OCI-LY7 (cell line): Measurements from ENCODE around the gene IFNL2.

Experiments
- EZH2phosphoT487 ChIP-seq: fragments of 200-600 bp; sonication (generic); IDR thresholded peaks from 2 replicates; pipeline ENCODE4 v1.6.1; 2018; ENCODE audit warnings: low read depth, borderline replicate concordance, mild to moderate bottlenecking, mixed run types, antibody characterized with exemption, low read length, moderate library complexity, mixed read lengths
- TF ChIP-seq, protein P1 (sequence below): fragments of 200-600 bp; sonication (generic); conservative IDR thresholded peaks from 2 replicates; pipeline ENCODE4 v1.5.1; 2014; ENCODE audit warnings: mild to moderate bottlenecking, antibody characterized with exemption, low read length, moderate library complexity, mixed read lengths

DNA sequence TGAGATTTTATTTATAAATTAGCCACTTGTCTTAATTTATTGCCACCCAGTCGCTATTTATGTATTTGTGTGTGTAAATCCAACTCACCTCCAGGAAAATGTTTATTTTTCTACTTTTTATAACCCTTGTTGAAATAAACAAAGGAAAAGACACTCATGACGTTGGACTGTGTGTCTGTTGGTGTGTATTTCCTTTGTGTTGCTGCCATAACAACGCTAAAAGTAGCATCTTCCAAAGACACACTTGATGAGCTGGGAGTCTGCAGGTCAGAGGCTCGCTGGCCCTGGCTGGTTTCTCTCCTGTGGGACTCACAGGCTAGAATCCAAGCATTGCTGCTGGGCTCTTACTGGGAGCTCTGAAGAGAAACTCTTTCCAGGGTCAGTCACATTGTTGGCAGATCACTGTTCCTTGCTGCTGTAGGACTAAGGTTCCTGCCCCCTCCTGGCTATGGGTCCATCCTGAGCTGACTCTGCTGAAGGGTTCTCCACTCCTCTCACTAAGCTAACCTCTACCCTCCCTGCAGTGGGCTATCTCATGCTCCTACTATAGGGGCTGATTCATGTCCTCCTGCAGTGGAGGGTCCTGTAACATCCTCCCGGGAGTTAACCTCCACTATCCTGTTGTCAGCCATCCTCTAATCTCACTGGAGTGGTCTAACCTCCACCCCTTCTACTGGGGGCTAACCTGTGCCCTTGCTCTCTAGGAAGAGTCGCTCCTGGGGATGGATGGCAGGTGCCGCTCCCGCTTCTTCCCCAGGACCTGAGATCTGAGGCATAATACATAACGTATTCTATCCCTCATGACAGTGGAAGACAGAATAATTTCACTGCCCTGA is 2.1 kb downstream of the IFNL2 start:
- TF ChIP-seq, protein P1, sequence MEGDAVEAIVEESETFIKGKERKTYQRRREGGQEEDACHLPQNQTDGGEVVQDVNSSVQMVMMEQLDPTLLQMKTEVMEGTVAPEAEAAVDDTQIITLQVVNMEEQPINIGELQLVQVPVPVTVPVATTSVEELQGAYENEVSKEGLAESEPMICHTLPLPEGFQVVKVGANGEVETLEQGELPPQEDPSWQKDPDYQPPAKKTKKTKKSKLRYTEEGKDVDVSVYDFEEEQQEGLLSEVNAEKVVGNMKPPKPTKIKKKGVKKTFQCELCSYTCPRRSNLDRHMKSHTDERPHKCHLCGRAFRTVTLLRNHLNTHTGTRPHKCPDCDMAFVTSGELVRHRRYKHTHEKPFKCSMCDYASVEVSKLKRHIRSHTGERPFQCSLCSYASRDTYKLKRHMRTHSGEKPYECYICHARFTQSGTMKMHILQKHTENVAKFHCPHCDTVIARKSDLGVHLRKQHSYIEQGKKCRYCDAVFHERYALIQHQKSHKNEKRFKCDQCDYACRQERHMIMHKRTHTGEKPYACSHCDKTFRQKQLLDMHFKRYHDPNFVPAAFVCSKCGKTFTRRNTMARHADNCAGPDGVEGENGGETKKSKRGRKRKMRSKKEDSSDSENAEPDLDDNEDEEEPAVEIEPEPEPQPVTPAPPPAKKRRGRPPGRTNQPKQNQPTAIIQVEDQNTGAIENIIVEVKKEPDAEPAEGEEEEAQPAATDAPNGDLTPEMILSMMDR: no peak
- no peak for TF ChIP-seq EZH2phosphoT487
